SU-DHL-6 (cell line): Measurements from ENCODE around the gene ADCY6.

Experiments used
- EZH2phosphoT487 ChIP-seq: fragments of 200-600 bp; sonication (generic), shearing (Covaris generic); conservative IDR thresholded peaks from 2 replicates; pipeline ENCODE4 v1.6.1; 2018; ENCODE audit warnings: mild to moderate bottlenecking, antibody characterized with exemption, low read length, moderate library complexity, mixed read lengths
- TF ChIP-seq, protein P1 (sequence below): fragments of 200-600 bp; sonication (generic); IDR thresholded peaks from one replicate; pipeline ENCODE4 v1.5.1; 2017; ENCODE audit warnings: antibody characterized with exemption, mild to moderate bottlenecking, low read length, moderate library complexity; ENCODE audit not compliant: insufficient read depth, poor library complexity, severe bottlenecking

DNA sequence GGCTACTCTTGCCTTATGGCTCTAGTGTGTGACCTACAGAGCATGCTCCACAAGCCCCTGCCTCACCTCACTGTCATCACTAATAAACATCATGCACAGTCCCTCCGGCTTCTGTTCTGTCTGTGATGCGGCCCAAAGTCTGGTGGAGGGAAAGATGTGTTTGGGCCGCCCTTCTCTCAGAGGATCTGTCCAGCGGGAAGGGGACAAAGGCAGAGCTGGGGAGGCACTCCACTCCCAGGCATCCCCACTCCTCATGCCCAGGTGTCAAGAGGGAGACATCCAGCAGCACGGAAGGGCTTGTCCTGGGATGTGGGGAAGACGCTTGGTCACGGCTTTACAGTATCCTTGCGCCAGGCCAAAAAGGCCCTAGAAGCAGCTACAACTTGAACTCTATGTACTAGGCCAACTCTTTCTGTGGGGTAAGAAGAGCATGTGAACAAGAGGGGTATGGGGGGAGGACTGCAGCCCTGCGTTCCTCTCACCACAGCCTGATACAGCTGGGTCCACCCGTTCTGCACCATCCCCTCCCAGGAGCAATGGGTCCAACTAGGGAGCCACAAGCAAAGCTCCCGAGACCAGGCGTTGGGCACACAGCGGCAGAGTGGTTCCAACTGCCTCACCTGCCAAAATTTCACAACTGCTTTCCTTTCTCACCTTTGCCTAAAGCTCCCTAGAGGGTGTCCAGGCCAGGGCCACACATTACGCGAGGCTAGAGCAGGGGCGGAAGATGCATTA, 40.1 kb upstream of the ADCY6 start:
- TF ChIP-seq, protein P1, sequence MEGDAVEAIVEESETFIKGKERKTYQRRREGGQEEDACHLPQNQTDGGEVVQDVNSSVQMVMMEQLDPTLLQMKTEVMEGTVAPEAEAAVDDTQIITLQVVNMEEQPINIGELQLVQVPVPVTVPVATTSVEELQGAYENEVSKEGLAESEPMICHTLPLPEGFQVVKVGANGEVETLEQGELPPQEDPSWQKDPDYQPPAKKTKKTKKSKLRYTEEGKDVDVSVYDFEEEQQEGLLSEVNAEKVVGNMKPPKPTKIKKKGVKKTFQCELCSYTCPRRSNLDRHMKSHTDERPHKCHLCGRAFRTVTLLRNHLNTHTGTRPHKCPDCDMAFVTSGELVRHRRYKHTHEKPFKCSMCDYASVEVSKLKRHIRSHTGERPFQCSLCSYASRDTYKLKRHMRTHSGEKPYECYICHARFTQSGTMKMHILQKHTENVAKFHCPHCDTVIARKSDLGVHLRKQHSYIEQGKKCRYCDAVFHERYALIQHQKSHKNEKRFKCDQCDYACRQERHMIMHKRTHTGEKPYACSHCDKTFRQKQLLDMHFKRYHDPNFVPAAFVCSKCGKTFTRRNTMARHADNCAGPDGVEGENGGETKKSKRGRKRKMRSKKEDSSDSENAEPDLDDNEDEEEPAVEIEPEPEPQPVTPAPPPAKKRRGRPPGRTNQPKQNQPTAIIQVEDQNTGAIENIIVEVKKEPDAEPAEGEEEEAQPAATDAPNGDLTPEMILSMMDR = no peak
- no peak for TF ChIP-seq EZH2phosphoT487
